ENCODE measurements around the gene CD3G. TPM values are rescaled to one million over a fixed set of nuclear protein-coding genes. Genes with fewer than 3 reads are reported as not detected.
A peak's percentile ranks its signal among the peaks of the same experiment; 100 is the strongest.
"Not testable (repeated sequence)": the region's sequence is repeated elsewhere in the genome, so short reads cannot be mapped to it uniquely, and the experiment has no call there.

CD3G gene
- polyA plus RNA-seq (2012; ENCODE audit: missing spikeins), result not detected

GRCh38 chr11:118343981-118344515 is at the start of gene CD3G:
TSS of gene CD3G (plus strand) at chr11:118344344. CDS start at chr11:118344424, 80 bp downstream.
- TF ChIP-seq TAF1 (IDR thresholded peaks at IDR 0.05; ENCODE audit: borderline replicate concordance, low read depth, low read length) (no peak), POLR2AphosphoS5 (IDR thresholded peaks at IDR 0.05; ENCODE audit: low read depth, low read length) (no peak), POLR2A (IDR thresholded peaks at IDR 0.05; ENCODE audit: low read depth, low read length) (no peak)
- DNase-seq (ENCODE audit: insufficient read length), result no peak
- no peak for FAIRE-seq

- FAIRE-seq (no peak), DNase-seq (ENCODE audit: insufficient read length) (no peak)
- TF ChIP-seq POLR2AphosphoS5 (IDR thresholded peaks at IDR 0.05; ENCODE audit: low read depth, low read length), result no peak
- TF ChIP-seq POLR2A (IDR thresholded peaks at IDR 0.05; ENCODE audit: low read depth, low read length), result no peak
These were observed 48.9 kb upstream of the CD3G start for GRCh38 chr11:118295199-118295598.

DNA sequence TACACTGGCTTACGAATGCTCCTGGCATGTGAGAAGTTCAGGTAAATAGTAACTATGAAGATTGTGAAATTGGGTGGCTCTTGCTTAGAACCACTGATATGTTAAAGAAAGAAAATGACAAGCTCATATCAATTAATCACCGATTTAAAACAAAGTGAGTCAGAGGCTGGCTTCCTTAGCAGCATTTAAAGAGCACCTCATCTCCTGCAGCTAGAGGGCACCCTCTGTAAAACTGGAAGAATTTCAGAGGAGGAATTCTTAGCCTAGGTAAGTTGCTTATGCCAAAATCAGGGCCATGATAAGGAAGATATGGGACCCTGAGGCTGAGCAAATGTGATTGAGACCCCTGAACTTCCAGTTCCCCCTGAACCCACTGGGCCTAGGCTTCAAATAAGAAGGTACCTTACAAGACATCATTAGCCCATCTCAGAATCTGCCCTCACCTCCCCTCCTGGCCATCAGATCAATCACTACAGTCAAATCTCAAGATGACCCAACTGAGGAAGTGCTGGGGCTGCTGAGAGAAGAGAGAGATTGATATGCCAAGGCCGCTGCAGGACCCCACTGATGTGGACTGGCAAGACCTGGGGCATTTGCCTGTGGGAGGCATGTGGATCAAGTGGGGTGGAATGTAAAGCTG is 48.2 kb upstream of the CD3G start:
- DNase-seq (ENCODE audit: insufficient read length) (no peak), FAIRE-seq (peak; percentile 48)
- TF ChIP-seq TAF1 (IDR thresholded peaks at IDR 0.05; ENCODE audit: borderline replicate concordance, low read depth, low read length) (no peak), POLR2AphosphoS5 (IDR thresholded peaks at IDR 0.05; ENCODE audit: low read depth, low read length) (no peak), POLR2A (IDR thresholded peaks at IDR 0.05; ENCODE audit: low read depth, low read length) (no peak)

DNA sequence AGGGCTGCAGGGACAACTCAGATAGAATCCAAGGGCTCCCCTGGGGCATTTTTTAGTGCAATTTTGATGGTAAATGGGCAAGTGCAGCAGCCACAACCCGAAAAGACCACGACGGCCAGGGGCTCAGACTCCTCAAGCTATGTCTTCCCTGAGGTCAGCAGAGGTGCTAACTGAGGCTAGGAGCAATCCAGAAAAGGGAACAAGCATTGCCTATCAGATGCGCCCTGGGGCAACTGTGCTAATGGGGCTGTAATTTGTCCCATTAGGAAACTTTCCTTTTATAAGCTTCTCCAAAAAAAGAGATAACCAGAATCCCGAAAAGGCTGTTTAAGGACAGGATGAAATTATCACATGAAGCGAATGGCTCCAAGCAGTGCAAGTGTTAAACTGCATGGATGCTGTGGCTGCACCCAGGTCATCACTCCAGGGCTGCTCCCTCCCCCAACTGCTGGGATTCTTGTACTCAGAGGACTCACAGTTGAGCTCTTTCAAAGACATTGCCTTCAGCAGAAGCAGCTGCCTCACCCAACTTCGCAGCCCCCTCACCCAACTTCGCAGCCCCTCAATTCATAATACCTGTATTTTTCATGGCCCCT is 42.4 kb upstream of the CD3G start:
- no peak for TF ChIP-seq POLR2A (IDR thresholded peaks at IDR 0.05; ENCODE audit: low read depth, low read length)
- TF ChIP-seq POLR2AphosphoS5 (IDR thresholded peaks at IDR 0.05; ENCODE audit: low read depth, low read length), result no peak
- no peak for TF ChIP-seq TAF1 (IDR thresholded peaks at IDR 0.05; ENCODE audit: borderline replicate concordance, low read depth, low read length)

GRCh38 chr11:118304227-118304567 is 39.9 kb upstream of the CD3G start:
- FAIRE-seq, result no peak
- no peak for TF ChIP-seq POLR2AphosphoS5 (IDR thresholded peaks at IDR 0.05; ENCODE audit: low read depth, low read length)
- TF ChIP-seq POLR2A (IDR thresholded peaks at IDR 0.05; ENCODE audit: low read depth, low read length), result no peak
- TF ChIP-seq TAF1 (IDR thresholded peaks at IDR 0.05; ENCODE audit: borderline replicate concordance, low read depth, low read length), result no peak
- no peak for DNase-seq (ENCODE audit: insufficient read length)

More for the DNA sequence above, 42.4 kb upstream of the CD3G start:
- FAIRE-seq (no peak), DNase-seq (ENCODE audit: insufficient read length) (no peak)

DNA sequence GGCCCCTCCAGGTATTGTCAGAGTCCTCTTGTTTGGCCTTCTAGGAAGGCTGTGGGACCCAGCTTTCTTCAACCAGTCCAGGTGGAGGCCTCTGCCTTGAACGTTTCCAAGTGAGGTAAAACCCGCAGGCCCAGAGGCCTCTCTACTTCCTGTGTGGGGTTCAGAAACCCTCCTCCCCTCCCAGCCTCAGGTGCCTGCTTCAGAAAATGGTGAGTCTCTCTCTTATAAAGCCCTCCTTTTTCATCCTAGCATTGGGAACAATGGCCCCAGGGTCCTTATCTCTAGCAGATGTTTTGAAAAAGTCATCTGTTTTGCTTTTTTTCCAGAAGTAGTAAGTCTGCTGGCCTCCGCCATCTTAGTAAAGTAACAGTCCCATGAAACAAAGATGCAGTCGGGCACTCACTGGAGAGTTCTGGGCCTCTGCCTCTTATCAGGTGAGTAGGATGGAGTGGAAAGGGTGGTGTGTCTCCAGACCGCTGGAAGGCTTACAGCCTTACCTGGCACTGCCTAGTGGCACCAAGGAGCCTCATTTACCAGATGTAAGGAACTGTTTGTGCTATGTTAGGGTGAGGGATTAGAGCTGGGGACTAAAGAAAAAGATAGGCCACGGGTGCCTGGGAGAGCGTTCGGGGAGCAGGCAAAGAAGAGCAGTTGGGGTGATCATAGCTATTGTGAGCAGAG is 39.4 kb upstream of the CD3G start, which contains the start of gene CD3E:
Gene CD3E (plus strand): TSS at position 163 of the 681 bp plus-strand sequence. CDS start 223 bp downstream, at position 386.
- TF ChIP-seq POLR2AphosphoS5 (IDR thresholded peaks at IDR 0.05; ENCODE audit: low read depth, low read length), result no peak
- FAIRE-seq (no peak), DNase-seq (ENCODE audit: insufficient read length) (no peak)

- no peak for FAIRE-seq
- TF ChIP-seq POLR2A (IDR thresholded peaks at IDR 0.05; ENCODE audit: low read depth, low read length) (no peak), TAF1 (IDR thresholded peaks at IDR 0.05; ENCODE audit: borderline replicate concordance, low read depth, low read length) (no peak), POLR2AphosphoS5 (IDR thresholded peaks at IDR 0.05; ENCODE audit: low read depth, low read length) (no peak)
These were observed 38.4 kb upstream of the CD3G start for GRCh38 chr11:118305726-118306125.

GRCh38 chr11:118306556-118306955 is 37.6 kb upstream of the CD3G start:
- FAIRE-seq, result no peak
- TF ChIP-seq POLR2AphosphoS5 (IDR thresholded peaks at IDR 0.05; ENCODE audit: low read depth, low read length) (no peak), POLR2A (IDR thresholded peaks at IDR 0.05; ENCODE audit: low read depth, low read length) (no peak), TAF1 (IDR thresholded peaks at IDR 0.05; ENCODE audit: borderline replicate concordance, low read depth, low read length) (no peak)
- no peak for DNase-seq (ENCODE audit: insufficient read length)

More at GRCh38 chr11:118305726-118306125, 38.4 kb upstream of the CD3G start:
- no peak for DNase-seq (ENCODE audit: insufficient read length)

GRCh38 chr11:118308995-118309528 is 35.1 kb upstream of the CD3G start:
- FAIRE-seq; DNase-seq (ENCODE audit: insufficient read length): not testable (repeated sequence)

GRCh38 chr11:118310271-118310670 is 33.9 kb upstream of the CD3G start:
- TF ChIP-seq POLR2A (IDR thresholded peaks at IDR 0.05; ENCODE audit: low read depth, low read length) (no peak), TAF1 (IDR thresholded peaks at IDR 0.05; ENCODE audit: borderline replicate concordance, low read depth, low read length) (no peak), POLR2AphosphoS5 (IDR thresholded peaks at IDR 0.05; ENCODE audit: low read depth, low read length) (no peak)
- FAIRE-seq (no peak), DNase-seq (ENCODE audit: insufficient read length) (no peak)

GRCh38 chr11:118310781-118311485 is 33.2 kb upstream of the CD3G start:
- DNase-seq (ENCODE audit: insufficient read length) (no peak), FAIRE-seq (no peak)
- TF ChIP-seq POLR2A (IDR thresholded peaks at IDR 0.05; ENCODE audit: low read depth, low read length), result no peak

Measured in GM12892 (cell line).